ENCODE results near the gene ZFP3. TPM values are rescaled to one million over a fixed set of nuclear protein-coding genes. Genes with fewer than 3 reads are reported as not detected.

The ZFP3 gene
- total RNA-seq, 1 experiment from 2014 or later: 0.11 TPM

DNA sequence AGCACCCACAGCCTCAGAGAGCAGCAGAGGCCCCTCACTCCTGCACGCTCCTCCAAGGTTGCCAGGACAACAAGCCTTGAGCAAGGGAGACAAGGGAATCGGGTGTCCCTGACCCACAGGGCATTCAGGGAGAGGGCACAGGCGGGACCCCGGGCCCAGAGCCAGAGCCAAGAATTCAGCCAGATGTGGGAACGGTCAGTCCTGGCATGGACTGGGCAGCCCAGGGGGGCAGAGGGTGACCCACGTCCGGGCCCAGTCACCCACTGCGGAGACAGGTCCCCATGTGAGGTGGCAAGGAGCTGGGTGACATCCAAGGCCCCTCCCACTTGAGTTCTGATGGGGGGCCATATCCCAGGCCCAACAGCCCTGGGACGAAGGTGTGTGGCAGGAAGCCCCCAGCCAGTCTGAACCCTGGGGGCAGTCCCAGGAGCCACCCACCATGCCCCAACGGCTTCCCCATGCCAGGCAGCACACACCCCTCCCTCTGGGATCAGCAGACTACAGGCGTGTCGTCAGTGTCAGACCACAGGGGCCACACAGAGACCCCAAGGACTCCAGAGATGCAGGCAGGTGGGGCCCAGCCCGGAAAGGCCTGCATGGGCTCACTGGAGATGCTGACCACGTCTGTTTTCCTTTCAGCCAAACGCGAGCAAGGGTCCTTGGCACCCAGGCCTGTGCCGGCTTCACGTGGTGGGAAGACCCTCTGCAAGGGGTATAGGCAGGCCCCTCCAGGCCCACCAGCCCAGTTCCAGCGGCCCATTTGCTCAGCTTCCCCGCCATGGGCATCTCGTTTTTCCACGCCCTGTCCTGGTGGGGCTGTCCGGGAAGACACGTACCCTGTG lies 60.6 kb downstream of the ZFP3 start:
- H4K20me1 ChIP-seq (ENCODE audit: control insufficient read depth, insufficient read depth, insufficient read length): no peaks in the 10 kb centered on the region
- no peak for TF ChIP-seq CTCF (conservative IDR thresholded peaks at IDR 0.05)
- H3K14ac ChIP-seq (ENCODE audit: insufficient read depth, low read length): no peak overlapping the region
- no peak overlapping the region for H2BK120ac ChIP-seq (ENCODE audit: low read depth, low read length, poor library complexity, severe bottlenecking)
- Mint-ChIP-seq H3K4me1 (no peaks in the 10 kb centered on the region), H3K27ac (peak overlapping the region in 2 of 3 experiments; percentile 44 to 76; a peak in 2 of 7 replicates), H3K9me3 (peaks cover 0 to 2% of the 10 kb centered on the region in 2 experiments; a peak in 1 of 5 replicates), H3K36me3 (ENCODE audit: insufficient read depth in 1 of 3, low read depth in 3 of 3) (no peaks in the 10 kb centered on the region), H3K4me3 (no peak overlapping the region), H3K27me3 (ENCODE audit: low read depth) (0 out of 2 replicates have a peak, but pooled peaks cover under 1% of the 10 kb centered on the region)
- H2BK12ac ChIP-seq (ENCODE audit: insufficient read length, low read depth, low read length): no peak overlapping the region
- no peak overlapping the region for H3K23ac ChIP-seq (ENCODE audit: insufficient read length, low read depth, low read length)
- no peak overlapping the region for H4K5ac ChIP-seq (ENCODE audit: insufficient read length, low read depth, low read length)
- no peaks in the 10 kb centered on the region for H3K27me3 ChIP-seq (ENCODE audit: insufficient read depth, low read length)
- no peak overlapping the region for H2BK20ac ChIP-seq (ENCODE audit: low read depth, low read length, poor library complexity, severe bottlenecking)
- H4K8ac ChIP-seq (replicated peaks; ENCODE audit: insufficient read length, low read depth, low read length): no peak overlapping the region
- no peak overlapping the region for H3K9ac ChIP-seq (ENCODE audit: extremely low read depth, insufficient read length, low read length)
- H3K79me1 ChIP-seq (ENCODE audit: insufficient read depth, low read depth, low read length, poor library complexity, severe bottlenecking): no peaks in the 10 kb centered on the region
- no peak overlapping the region for H3T11ph ChIP-seq (ENCODE audit: low read length)
- H3K4me1 ChIP-seq (ENCODE audit: insufficient read depth, low read length): no peaks in the 10 kb centered on the region
- no peaks in the 10 kb centered on the region for H3K79me2 ChIP-seq (ENCODE audit: insufficient read depth, low read length)
- H2AK5ac ChIP-seq (ENCODE audit: insufficient read length, low read length): no peak overlapping the region
- no peaks in the 10 kb centered on the region for H3K9me3 ChIP-seq (ENCODE audit: control insufficient read depth, low read depth, low read length)
- no peak overlapping the region for H3K56ac ChIP-seq (ENCODE audit: insufficient read length, low read depth, low read length)
- no peak overlapping the region for H4K91ac ChIP-seq (ENCODE audit: insufficient read length, low read depth, low read length)
- peak; percentile 24 for DNase-seq
- H3K27ac ChIP-seq (ENCODE audit: insufficient read length, low read depth, low read length): no peak overlapping the region
- H3K4me2 ChIP-seq (ENCODE audit: insufficient read depth, insufficient read length, low read length): no peak overlapping the region
- no peak overlapping the region for H3K18ac ChIP-seq (ENCODE audit: insufficient read length, low read depth, low read length)
- no peak overlapping the region for H2BK5ac ChIP-seq (ENCODE audit: insufficient read length, low read length)
- no peak overlapping the region for H2BK15ac ChIP-seq (ENCODE audit: low read depth, low read length)
- no CpG with 5 or more reads among the region's 24 CpGs for WGBS (ENCODE audit: extremely low coverage, insufficient read length, low lambda C conversion rate)
- no peak overlapping the region for H2AFZ ChIP-seq (ENCODE audit: low read length)
- H3K23me2 ChIP-seq (ENCODE audit: insufficient read length, low read depth, low read length, poor library complexity, severe bottlenecking): no peaks in the 10 kb centered on the region
- no peak overlapping the region for H3K4ac ChIP-seq (ENCODE audit: low read depth, low read length)

All from H9 (cell line).